ENCODE data around the gene TANGO2.

GRCh38 chr22:20026996-20027601 lies 6.2 kb downstream of the TANGO2 start:
- TF ChIP-seq, protein P1, sequence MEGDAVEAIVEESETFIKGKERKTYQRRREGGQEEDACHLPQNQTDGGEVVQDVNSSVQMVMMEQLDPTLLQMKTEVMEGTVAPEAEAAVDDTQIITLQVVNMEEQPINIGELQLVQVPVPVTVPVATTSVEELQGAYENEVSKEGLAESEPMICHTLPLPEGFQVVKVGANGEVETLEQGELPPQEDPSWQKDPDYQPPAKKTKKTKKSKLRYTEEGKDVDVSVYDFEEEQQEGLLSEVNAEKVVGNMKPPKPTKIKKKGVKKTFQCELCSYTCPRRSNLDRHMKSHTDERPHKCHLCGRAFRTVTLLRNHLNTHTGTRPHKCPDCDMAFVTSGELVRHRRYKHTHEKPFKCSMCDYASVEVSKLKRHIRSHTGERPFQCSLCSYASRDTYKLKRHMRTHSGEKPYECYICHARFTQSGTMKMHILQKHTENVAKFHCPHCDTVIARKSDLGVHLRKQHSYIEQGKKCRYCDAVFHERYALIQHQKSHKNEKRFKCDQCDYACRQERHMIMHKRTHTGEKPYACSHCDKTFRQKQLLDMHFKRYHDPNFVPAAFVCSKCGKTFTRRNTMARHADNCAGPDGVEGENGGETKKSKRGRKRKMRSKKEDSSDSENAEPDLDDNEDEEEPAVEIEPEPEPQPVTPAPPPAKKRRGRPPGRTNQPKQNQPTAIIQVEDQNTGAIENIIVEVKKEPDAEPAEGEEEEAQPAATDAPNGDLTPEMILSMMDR (IDR thresholded peaks at IDR 0.05; ENCODE audit: poor library complexity, severe bottlenecking) = no peak
- TF ChIP-seq EP300 (conservative IDR thresholded peaks at IDR 0.05; ENCODE audit: poor library complexity, severe bottlenecking) = no peak
- no peak for TF ChIP-seq SMC3 (conservative IDR thresholded peaks at IDR 0.05; ENCODE audit: poor library complexity)
- no peak for TF ChIP-seq EZH2 (IDR thresholded peaks at IDR 0.05; ENCODE audit: borderline replicate concordance, insufficient read depth, low read length, poor library complexity, severe bottlenecking)
- TF ChIP-seq REST (IDR thresholded peaks at IDR 0.05; ENCODE audit: borderline replicate concordance) = no peak

Measured in neural cell (in vitro differentiated cells).